ENCODE data around the gene M1AP.

The M1AP gene

DNA sequence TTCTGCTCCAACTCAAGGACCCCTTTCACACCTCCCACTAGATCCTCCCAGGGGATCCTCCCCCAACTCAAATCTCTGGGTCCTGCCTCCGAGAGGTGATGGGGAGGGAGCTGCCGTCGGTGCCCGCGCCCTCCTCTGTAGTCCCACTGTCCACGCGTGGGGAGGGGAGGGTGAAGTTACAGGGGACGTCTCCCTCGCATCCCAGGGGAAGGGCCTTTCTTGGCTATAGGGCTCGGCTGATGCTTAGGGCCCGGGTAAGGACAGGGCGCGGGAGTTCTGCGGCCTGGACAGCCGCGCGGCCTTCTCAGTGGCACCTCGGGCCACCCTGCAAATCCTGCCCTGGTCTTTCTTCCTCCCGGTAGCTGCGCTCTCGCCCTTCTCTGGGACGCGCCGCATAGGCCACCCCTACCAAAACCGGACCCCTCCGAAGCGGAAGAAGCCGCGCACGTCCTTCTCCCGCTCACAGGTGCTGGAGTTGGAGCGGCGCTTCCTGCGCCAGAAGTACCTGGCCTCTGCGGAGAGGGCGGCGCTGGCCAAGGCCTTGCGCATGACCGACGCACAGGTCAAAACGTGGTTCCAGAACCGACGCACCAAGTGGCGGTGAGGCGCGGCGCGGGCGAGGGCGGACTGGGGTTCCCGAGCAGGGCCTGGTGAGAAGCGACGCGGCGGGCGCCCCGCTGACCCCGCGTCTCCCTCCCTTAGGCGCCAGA is 132.7 kb downstream of the M1AP start:
- no peak for DNase-seq (ENCODE audit: insufficient read length, low spot score)
- TF ChIP-seq CTCF (IDR thresholded peaks at IDR 0.05; ENCODE audit: insufficient read depth, missing control alignments): no peak
- no peak for FAIRE-seq

- no peak for TF ChIP-seq CTCF (IDR thresholded peaks at IDR 0.05; ENCODE audit: insufficient read depth, missing control alignments)
- DNase-seq (ENCODE audit: insufficient read length, low spot score) (peak; percentile 74), FAIRE-seq (no peak)
Observed at GRCh38 chr2:74514368-74515270, 133.5 kb downstream of the M1AP start, which contains the start of gene TLX2. TLX2 (plus strand) TSS chr2:74514450; CDS start chr2:74514807, 357 bp downstream.

DNA sequence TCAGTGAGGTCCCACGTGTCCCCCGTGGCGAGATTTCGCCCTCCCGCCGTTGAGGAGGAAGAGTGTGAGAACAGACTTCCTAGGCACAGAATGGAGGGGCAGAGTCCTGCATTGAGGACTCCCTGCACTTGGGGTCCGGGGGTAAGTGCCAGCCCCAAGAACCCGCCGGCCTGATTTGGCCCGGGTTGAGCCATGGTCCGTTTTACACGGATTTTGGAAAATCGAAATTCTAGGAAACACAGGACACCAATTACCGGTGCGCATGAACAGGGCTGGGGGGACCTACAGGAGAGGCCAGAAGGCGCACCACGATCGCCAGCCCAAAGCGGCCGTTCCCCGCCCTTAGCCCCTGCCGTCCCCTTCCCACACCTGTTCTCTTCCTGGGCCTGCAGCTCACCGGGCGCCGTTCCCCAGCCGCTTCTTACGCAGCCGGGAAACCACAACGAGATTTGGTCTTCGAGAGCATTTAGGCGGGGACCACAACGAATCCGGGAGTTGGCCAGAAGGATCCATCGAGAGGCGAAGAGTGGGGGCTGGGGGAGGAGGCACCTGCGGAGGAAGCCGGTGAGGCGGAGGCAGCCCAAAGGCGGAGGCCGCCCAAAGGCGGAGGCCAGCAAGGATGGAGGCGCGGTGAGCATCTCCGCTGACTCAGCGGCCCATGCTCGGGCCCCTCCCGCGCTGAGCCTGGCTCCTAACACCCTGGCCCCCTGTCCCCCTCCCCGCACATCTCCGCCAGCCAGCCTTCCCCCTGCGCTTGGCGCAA is 134.3 kb downstream of the M1AP start:
- FAIRE-seq: no peak
- no peak for TF ChIP-seq CTCF (IDR thresholded peaks at IDR 0.05; ENCODE audit: insufficient read depth, missing control alignments)
- DNase-seq (ENCODE audit: insufficient read length, low spot score): no peak

GRCh38 chr2:74512744-74513604 is 135.2 kb downstream of the M1AP start:
- TF ChIP-seq CTCF (IDR thresholded peaks at IDR 0.05; ENCODE audit: insufficient read depth, missing control alignments): no peak
- no peak for FAIRE-seq
- peak; percentile 83 for DNase-seq (ENCODE audit: insufficient read length, low spot score)

DNA sequence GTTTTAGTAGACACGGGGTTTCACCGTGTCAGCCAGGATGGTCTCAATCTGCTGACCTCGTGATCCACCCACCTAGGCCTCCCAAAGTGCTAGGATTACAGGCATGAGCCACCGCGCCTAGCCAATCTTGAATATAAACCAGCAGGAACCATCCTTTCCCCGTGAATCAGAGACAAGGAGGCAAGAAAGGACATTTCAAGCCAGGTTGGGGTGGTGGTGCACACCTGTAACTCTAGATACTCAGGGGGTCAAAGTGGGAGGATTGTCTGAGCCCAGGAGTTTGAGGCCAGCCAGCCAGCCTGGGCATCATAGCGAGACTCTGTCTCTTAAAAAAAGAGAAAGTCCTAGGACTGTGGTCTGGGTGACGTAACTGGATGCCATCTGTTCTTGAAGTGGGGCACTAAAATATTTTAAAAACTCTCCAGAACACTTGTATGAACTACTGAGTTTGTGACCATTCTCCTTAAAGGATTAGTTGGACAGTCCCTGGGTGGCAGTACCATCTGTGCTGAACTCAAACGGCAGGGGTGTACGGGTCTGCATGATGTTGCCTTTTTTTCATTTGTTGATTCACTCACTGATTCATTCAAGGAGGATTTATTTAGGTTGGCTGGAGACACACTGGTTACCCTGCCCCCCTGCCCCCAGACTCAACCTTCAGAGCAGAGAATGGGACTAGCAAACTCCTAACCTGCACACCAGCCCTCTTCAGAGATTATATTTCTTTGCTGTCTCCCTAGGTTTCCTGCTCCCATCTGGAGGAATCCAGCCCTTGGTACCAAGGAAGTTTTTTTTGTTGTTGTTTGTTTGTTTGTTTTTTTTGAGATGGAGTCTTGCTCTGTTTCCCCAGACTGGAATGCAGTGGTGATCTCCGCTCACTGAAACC is 136.8 kb downstream of the M1AP start:
- no peak for DNase-seq (ENCODE audit: insufficient read length, low spot score)
- FAIRE-seq: no peak
- TF ChIP-seq CTCF (IDR thresholded peaks at IDR 0.05; ENCODE audit: insufficient read depth, missing control alignments): no peak

All from D721Med (cell line).